K562 (cell line): Measurements from ENCODE around the gene PRDM16. TPM values are rescaled to one million over a fixed set of nuclear protein-coding genes. Genes with fewer than 3 reads are reported as not detected.
A peak's percentile ranks its signal among the peaks of the same experiment; 100 is the strongest.

ENCODE experiments used
- ATAC-seq: fragments of 200-7000 bp; cut with Tn5 transposase; 3 replicates; pipeline ENCODE4 v1.9.1; 2020; ENCODE audit warnings: moderate library complexity
- BruUV-seq: library from RNA; stranded (reverse); fragments of 400-500 nt; replicated peaks from 2 replicates; lab custom pipeline; 2021; lab: Mats Ljungman, UMichigan
- CTCF ChIA-PET: fragments of 300-600 bp; formaldehyde crosslinking; extraction: SDS; loops from one replicate; lab custom pipeline; 2021; ENCODE audit warnings: low intra/inter-chr PET ratio; lab: Yijun Ruan, JAX
- POLR2A ChIA-PET: fragments of 300-600, 350-650 bp; sonication (Branson Sonifier 250); formaldehyde crosslinking; extraction: SDS; loops from one replicate; lab custom pipeline; 2021; ENCODE audit warnings: antibody characterized with exemption, inconsistent platforms; lab: Yijun Ruan, JAX
- DNase-seq, 4 experiments: peaks; one replicate each; pipeline versions ENCODE4 v3.0.0 to v3.0.0-alpha.2; 2011 to 2018; ENCODE audit warnings: low spot score in 3 of 4, mixed read lengths in 3 of 4; ENCODE audit errors: extremely low read depth in 1 of 4
- FAIRE-seq: peaks from 2 replicates; lab custom pipeline; 2011; peaks lifted over from hg19 to GRCh38; lab: Jason Lieb, UNC
- H2AFZ ChIP-seq: 2 replicates; pipeline ENCODE4 v1.6.0; 2011; ENCODE audit warnings: low read depth, low read length, control low read depth, inconsistent platforms
- H3K27ac ChIP-seq: fragments of 200-600 bp; 3 replicates; pipeline ENCODE4 v1.8.0; 2011; ENCODE audit warnings: low read depth, mild to moderate bottlenecking, control low read depth, inconsistent platforms, low read length, moderate library complexity, mixed read lengths; ENCODE audit errors: extremely low read depth
- H3K27me3 ChIP-seq, 2 experiments: fragments of 300-600 bp in 1 of 2; 2 replicates in 1 of 2; 3 replicates in 1 of 2; pipeline versions ENCODE4 v1.6.0 to v1.8.0; 2011; ENCODE audit warnings: inconsistent platforms in 2 of 2, low read length in 2 of 2, mild to moderate bottlenecking in 1 of 2, mixed read lengths in 1 of 2, moderate library complexity in 1 of 2; ENCODE audit not compliant: control insufficient read depth in 2 of 2, insufficient read depth in 2 of 2
- H3K36me3 ChIP-seq: fragments of 300-600 bp; 3 replicates; pipeline ENCODE4 v1.8.0; 2011; ENCODE audit warnings: mild to moderate bottlenecking, low read length, inconsistent platforms; ENCODE audit not compliant: control insufficient read depth, insufficient read depth
- H3K4me1 ChIP-seq, 2 experiments: fragments of 200-600 bp in 1 of 2; replicated peaks in 1 of 2; 2 replicates in 1 of 2; 3 replicates in 1 of 2; pipeline versions ENCODE4 v1.5.1 to v1.8.0; 2011; ENCODE audit warnings: inconsistent platforms in 2 of 2, low read length in 2 of 2, mild to moderate bottlenecking in 1 of 2, mixed read lengths in 1 of 2, moderate library complexity in 1 of 2; ENCODE audit not compliant: control insufficient read depth in 2 of 2, insufficient read depth in 2 of 2
- H3K4me2 ChIP-seq: 2 replicates; pipeline ENCODE4 v1.6.1; 2011; ENCODE audit warnings: low read length, control low read depth, inconsistent platforms, mixed read lengths; ENCODE audit not compliant: insufficient read depth
- H3K4me3 ChIP-seq: fragments of 200-600 bp; sonication (generic), shearing (Covaris generic); 2 replicates; pipeline ENCODE4 v1.5.1; 2016; ENCODE audit warnings: control low read depth, inconsistent platforms
- H3K79me2 ChIP-seq: fragments of 200-600 bp; 3 replicates; pipeline ENCODE4 v1.8.0; 2011; ENCODE audit warnings: low read length, inconsistent platforms; ENCODE audit not compliant: control insufficient read depth, insufficient read depth
- H3K9ac ChIP-seq, 2 experiments: 2 replicates each; pipeline versions ENCODE4 v1.6.0 to v1.6.1; 2011; ENCODE audit warnings: low read depth in 2 of 2, low read length in 2 of 2, control low read depth in 1 of 2, inconsistent platforms in 1 of 2, mild to moderate bottlenecking in 1 of 2, mixed read lengths in 1 of 2; ENCODE audit not compliant: insufficient read depth in 1 of 2
- H3K9me1 ChIP-seq: one replicate; pipeline ENCODE4 v1.6.0; 2011; ENCODE audit warnings: inconsistent platforms, mild to moderate bottlenecking, low read length, moderate library complexity; ENCODE audit not compliant: control insufficient read depth, insufficient read depth
- H3K9me3 ChIP-seq: replicated peaks from 2 replicates; pipeline ENCODE4 v1.5.1; 2011; ENCODE audit warnings: low read depth, low read length, inconsistent platforms; ENCODE audit not compliant: control insufficient read depth, insufficient read depth
- H4K20me1 ChIP-seq: replicated peaks from 2 replicates; pipeline ENCODE4 v1.6.1; 2011; ENCODE audit warnings: low read length, inconsistent platforms, mixed read lengths; ENCODE audit not compliant: control insufficient read depth, insufficient read depth
- BRCA1 ChIP-seq, 2 experiments: fragments of 450-650 bp in 1 of 2; sonication (generic) in 1 of 2; formaldehyde crosslinking in 1 of 2; IDR thresholded peaks; 2 replicates each; pipeline versions ENCODE4 v1.5.0 to v1.6.1; 2017 to 2020; ENCODE audit warnings: mild to moderate bottlenecking in 1 of 2, missing genetic modification reagents in 1 of 2
- ELF4 ChIP-seq: fragments of 450-650 bp; formaldehyde crosslinking; IDR thresholded peaks from 2 replicates; pipeline ENCODE4 v1.4.0; 2022; ENCODE audit warnings: missing genetic modification characterization
- NFXL1 ChIP-seq: fragments of 450-650 bp; formaldehyde crosslinking; IDR thresholded peaks from 2 replicates; pipeline ENCODE4 v1.4.0; 2021; ENCODE audit warnings: mild to moderate bottlenecking
- PTTG1 ChIP-seq: fragments of 450-650 bp; IDR thresholded peaks from 2 replicates; pipeline ENCODE4 v1.6.1; 2016; ENCODE audit warnings: low read depth, mild to moderate bottlenecking, missing genetic modification characterization, missing compliant biosample characterization
- TCF7 ChIP-seq: sonication (generic); IDR thresholded peaks from 2 replicates; pipeline ENCODE4 v1.6.1; 2016; ENCODE audit warnings: antibody characterized with exemption, borderline replicate concordance
- THRA ChIP-seq: fragments of 450-650 bp; IDR thresholded peaks from 2 replicates; pipeline ENCODE4 v1.6.1; 2017; ENCODE audit warnings: mild to moderate bottlenecking, moderate library complexity
- UBTF ChIP-seq, 2 experiments: IDR thresholded peaks; 2 replicates each; pipeline ENCODE4 v1.6.1; 2012; ENCODE audit warnings: improper control_type of control experiment in 2 of 2, low read depth in 2 of 2, low read length in 2 of 2, borderline replicate concordance in 1 of 2
- WHSC1 ChIP-seq: IDR thresholded peaks from one replicate; pipeline ENCODE4 v1.6.1; 2012; ENCODE audit warnings: low read length, control low read depth, inconsistent platforms
- ZNF740 ChIP-seq, 3 experiments: fragments of 200-800 bp in 1 of 3; sonication (Bioruptor generic) in 1 of 3; sonication (generic) in 1 of 3; formaldehyde crosslinking in 1 of 3; IDR thresholded peaks; 2 replicates each; pipeline versions ENCODE4 v1.6.1 to v1.8.0; 2016 to 2022; ENCODE audit warnings: mild to moderate bottlenecking in 2 of 3, missing compliant biosample characterization in 2 of 3, missing genetic modification characterization in 2 of 3, missing genetic modification reagents in 1 of 3
- ZNF75A ChIP-seq: fragments of 450-650 bp; formaldehyde crosslinking; IDR thresholded peaks from 2 replicates; pipeline ENCODE4 v1.4.0; 2020; ENCODE audit warnings: mild to moderate bottlenecking
- WGBS: fragments of 100-300 bp; shearing (Covaris generic); methylation state at CpG from one replicate; pipeline ENCODE4 v1.1.6; 2016; ENCODE audit warnings: low coverage, mixed read lengths; ENCODE audit not compliant: insufficient coverage; ENCODE audit errors: missing lambda C conversion rate; 5-methylcytosine and 5-hydroxymethylcytosine counted together
- in situ Hi-C: fragments of 300-500 bp; cut with MboI; formaldehyde crosslinking; loops from 4 replicates; pipeline ENCODE4 v1.15.0; 2018; ENCODE audit warnings: inconsistent platforms, mixed read lengths
- intact Hi-C: fragments of 100-400 bp; cut with micrococcal nuclease; formaldehyde crosslinking; loops from 2 replicates; pipeline ENCODE4 v1.14.2; 2022
- polyA plus RNA-seq, 8 experiments: library from polyadenylated mRNA; depleted of rRNA in 4 of 8; stranded (reverse) in 5 of 8; unstranded in 3 of 8; fragments of >200 nt; fragmentation: Nextera tagmentation in 2 of 8; fragmentation: Illumina TruSeq in 1 of 8; extraction: Ambion mirVana in 2 of 8; extraction: Trizol in 1 of 8; gene quantifications; 2 replicates each; pipeline versions ENCODE4 v1.2.1 to v1.2.3, GENCODE V29; 2011 to 2014; ENCODE audit warnings: inconsistent platforms in 1 of 8, missing spikeins in 1 of 8
- total RNA-seq, 7 experiments: library from RNA; depleted of rRNA in 6 of 7; stranded (reverse); fragments of >200 nt in 6 of 7; fragmentation: Illumina TruSeq in 2 of 7; extraction: Trizol in 2 of 7; gene quantifications; 2 replicates each; pipeline versions ENCODE4 v1.2.1 to v1.2.3, GENCODE V29; 2011 to 2021; ENCODE audit warnings: low replicate concordance in 1 of 7
- TF ChIP-seq, protein P1 (sequence below): sonication (generic); formaldehyde crosslinking; IDR thresholded peaks from 2 replicates; pipeline ENCODE4 v1.8.1; 2023; ENCODE audit warnings: mild to moderate bottlenecking, missing genetic modification reagents

The PRDM16 gene
- total and polyA plus RNA-seq, 9 of the 15 experiments (the other 6 are each of a cell fraction or from before 2014, with no cell fraction given), result 0.10 to 0.27 TPM; not detected in 7

DNA sequence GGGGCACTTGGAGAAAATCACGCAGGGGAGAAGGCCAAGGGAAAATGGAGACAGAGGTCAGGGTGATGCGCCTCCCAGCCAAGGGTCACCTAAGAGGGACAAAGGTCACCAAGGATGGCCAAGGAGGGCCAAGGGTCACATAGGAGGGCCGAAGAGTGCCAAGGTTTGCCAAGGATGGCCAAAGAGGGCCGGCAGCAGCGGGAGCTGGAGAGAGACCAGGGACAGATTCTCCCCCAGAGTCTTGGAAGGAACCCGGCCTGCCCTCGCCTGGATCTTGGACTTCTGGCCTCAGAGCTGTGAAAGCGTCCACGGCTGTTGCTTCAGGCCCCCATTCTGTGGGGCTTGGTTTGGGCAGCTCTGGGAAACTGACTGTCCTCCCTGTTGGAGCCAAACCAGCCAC lies 359.9 kb downstream of the PRDM16 start (continued):
- TF ChIP-seq, protein P1, sequence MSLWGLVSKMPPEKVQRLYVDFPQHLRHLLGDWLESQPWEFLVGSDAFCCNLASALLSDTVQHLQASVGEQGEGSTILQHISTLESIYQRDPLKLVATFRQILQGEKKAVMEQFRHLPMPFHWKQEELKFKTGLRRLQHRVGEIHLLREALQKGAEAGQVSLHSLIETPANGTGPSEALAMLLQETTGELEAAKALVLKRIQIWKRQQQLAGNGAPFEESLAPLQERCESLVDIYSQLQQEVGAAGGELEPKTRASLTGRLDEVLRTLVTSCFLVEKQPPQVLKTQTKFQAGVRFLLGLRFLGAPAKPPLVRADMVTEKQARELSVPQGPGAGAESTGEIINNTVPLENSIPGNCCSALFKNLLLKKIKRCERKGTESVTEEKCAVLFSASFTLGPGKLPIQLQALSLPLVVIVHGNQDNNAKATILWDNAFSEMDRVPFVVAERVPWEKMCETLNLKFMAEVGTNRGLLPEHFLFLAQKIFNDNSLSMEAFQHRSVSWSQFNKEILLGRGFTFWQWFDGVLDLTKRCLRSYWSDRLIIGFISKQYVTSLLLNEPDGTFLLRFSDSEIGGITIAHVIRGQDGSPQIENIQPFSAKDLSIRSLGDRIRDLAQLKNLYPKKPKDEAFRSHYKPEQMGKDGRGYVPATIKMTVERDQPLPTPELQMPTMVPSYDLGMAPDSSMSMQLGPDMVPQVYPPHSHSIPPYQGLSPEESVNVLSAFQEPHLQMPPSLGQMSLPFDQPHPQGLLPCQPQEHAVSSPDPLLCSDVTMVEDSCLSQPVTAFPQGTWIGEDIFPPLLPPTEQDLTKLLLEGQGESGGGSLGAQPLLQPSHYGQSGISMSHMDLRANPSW, result no peak
- TF ChIP-seq PTTG1, result no peak
- TF ChIP-seq NFXL1 (CRISPR knock-in tag), result no peak
- TF ChIP-seq ZNF740 (CRISPR knock-in tag; IDR thresholded peaks at IDR 0.05), result no peak
- TF ChIP-seq ZNF740 (tag; IDR thresholded peaks at IDR 0.05), result no peak
- TF ChIP-seq ELF4 (CRISPR knock-in tag), result no peak
- no peak for TF ChIP-seq BRCA1 (IDR thresholded peaks at IDR 0.05)
- no peak for TF ChIP-seq BRCA1 (CRISPR knock-in tag; IDR thresholded peaks at IDR 0.05)

DNA sequence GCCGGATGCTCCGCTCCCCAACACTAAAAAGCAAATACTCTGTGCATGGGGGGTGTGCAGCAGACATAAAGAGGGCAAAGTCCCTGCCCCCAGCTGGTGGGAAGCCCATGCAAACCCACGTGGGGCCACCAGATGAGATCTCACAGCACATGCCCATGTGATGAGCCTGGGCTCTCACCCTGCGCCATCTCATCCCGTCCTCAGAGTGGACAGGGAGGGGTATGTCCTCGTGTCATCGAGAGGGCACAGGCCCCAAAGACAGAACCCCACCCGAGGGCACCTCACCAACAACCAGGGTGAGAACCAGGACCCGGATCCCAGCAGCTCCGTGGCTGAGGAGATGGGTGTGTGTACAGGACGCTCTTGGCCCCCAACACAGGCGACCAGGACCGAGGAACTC lies 360.3 kb downstream of the PRDM16 start:
- DNase-seq, result no peak
- WGBS, result 1% methylated on average over 13 of the region's 13 CpGs
- in situ Hi-C loops, result loop anchor here (10.0 kb wide), 1 partner anchor 605 kb away; no protein-coding TSS in a partner anchor

More for the DNA sequence above, 360.3 kb downstream of the PRDM16 start:
- intact Hi-C loops, result loop anchor here (10.0 kb wide), 1 partner anchor 1015 kb away; the partner anchor contains the start of gene PEX10
- no peak for TF ChIP-seq ZNF75A
- no peak for TF ChIP-seq THRA
- TF ChIP-seq UBTF (IDR thresholded peaks at IDR 0.05; ENCODE audit: borderline replicate concordance in 1 of 2, low read depth in 2 of 2, low read length in 2 of 2), result 0 out of 4 replicates have a peak, but pooled peaks of 1 of the 2 experiments have one; percentile 43
- TF ChIP-seq TCF7, result no peak
- TF ChIP-seq WHSC1, result no peak
- H3K9me3 ChIP-seq, result no peaks in the 10 kb centered on the region
- H3K27me3 ChIP-seq, result peaks cover 16 to 87% of the 10 kb centered on the region in 2 experiments; a peak in 3 of 5 replicates
- H4K20me1 ChIP-seq, result peaks cover 18% of the 10 kb centered on the region
- no peaks in the 10 kb centered on the region for H3K36me3 ChIP-seq
- H3K4me2 ChIP-seq, result no peak overlapping the region
- H3K9me1 ChIP-seq, result peaks cover under 1% of the 10 kb centered on the region
- no peak overlapping the region for H3K27ac ChIP-seq
- no peak for FAIRE-seq
- H3K9ac ChIP-seq, result no peak overlapping the region
- H3K79me2 ChIP-seq, result no peaks in the 10 kb centered on the region
- no peak overlapping the region for H2AFZ ChIP-seq
- H3K4me1 ChIP-seq, result peaks cover 0 to 19% of the 10 kb centered on the region in 2 experiments; a peak in 2 of 5 replicates
- BruUV-seq, result no TSS peak
- ATAC-seq, result no peak
- ChIA-PET POLR2A (no interaction called here), CTCF (no interaction called here)
- no peak overlapping the region for H3K4me3 ChIP-seq
